ENCODE measurements around the gene SLC43A1. TPM values are rescaled to one million over a fixed set of nuclear protein-coding genes. Genes with fewer than 3 reads are reported as not detected.

SLC43A1 gene
- total RNA-seq, 1 donor from 2014 or later, result 5.6 TPM

GRCh38 chr11:57477507-57478189 lies 37.9 kb downstream of the SLC43A1 start:
- no peaks in the 10 kb centered on the region for H3K9me3 Mint-ChIP-seq (ENCODE audit: low read depth)
- DNase-seq (ENCODE audit: low spot score), result no peak
- no peak overlapping the region for H3K27ac Mint-ChIP-seq (ENCODE audit: unreplicated experiment)
- H3K36me3 Mint-ChIP-seq (ENCODE audit: low read depth), result no peaks in the 10 kb centered on the region
- no peak overlapping the region for H3K4me3 Mint-ChIP-seq (ENCODE audit: unreplicated experiment)
- H3K4me1 Mint-ChIP-seq (ENCODE audit: low read depth), result peaks cover 13% of the 10 kb centered on the region
- H3K27me3 Mint-ChIP-seq (ENCODE audit: low read depth), result peaks cover 76% of the 10 kb centered on the region
- TF ChIP-seq CTCF (IDR thresholded peaks at IDR 0.05), result no peak

- peaks cover 72% of the 10 kb centered on the region for H3K27me3 Mint-ChIP-seq (ENCODE audit: low read depth)
- DNase-seq (ENCODE audit: low spot score), result no peak
- TF ChIP-seq CTCF (IDR thresholded peaks at IDR 0.05), result peak; percentile 63
- no peaks in the 10 kb centered on the region for H3K9me3 Mint-ChIP-seq (ENCODE audit: low read depth)
- H3K27ac Mint-ChIP-seq (ENCODE audit: unreplicated experiment), result no peak overlapping the region
- H3K4me1 Mint-ChIP-seq (ENCODE audit: low read depth), result peaks cover 10% of the 10 kb centered on the region
- no peaks in the 10 kb centered on the region for H3K36me3 Mint-ChIP-seq (ENCODE audit: low read depth)
- H3K4me3 Mint-ChIP-seq (ENCODE audit: unreplicated experiment), result peak overlapping the region; percentile 67
These were observed 38.6 kb downstream of the SLC43A1 start for GRCh38 chr11:57476757-57477506.

GRCh38 chr11:57476047-57476756 lies 39.3 kb downstream of the SLC43A1 start:
- peak overlapping the region; percentile 67 for H3K4me3 Mint-ChIP-seq (ENCODE audit: unreplicated experiment)
- no peaks in the 10 kb centered on the region for H3K36me3 Mint-ChIP-seq (ENCODE audit: low read depth)
- no peak for TF ChIP-seq CTCF (IDR thresholded peaks at IDR 0.05)
- DNase-seq (ENCODE audit: low spot score), result peak; percentile 85
- H3K9me3 Mint-ChIP-seq (ENCODE audit: low read depth), result no peaks in the 10 kb centered on the region
- peaks cover 66% of the 10 kb centered on the region for H3K27me3 Mint-ChIP-seq (ENCODE audit: low read depth)
- peaks cover 10% of the 10 kb centered on the region for H3K4me1 Mint-ChIP-seq (ENCODE audit: low read depth)
- H3K27ac Mint-ChIP-seq (ENCODE audit: unreplicated experiment), result no peak overlapping the region

GRCh38 chr11:57475671-57476046 lies 39.8 kb downstream of the SLC43A1 start:
- no peak for DNase-seq (ENCODE audit: low spot score)

More at GRCh38 chr11:57475671-57476046, 39.8 kb downstream of the SLC43A1 start:
- no peaks in the 10 kb centered on the region for H3K9me3 Mint-ChIP-seq (ENCODE audit: low read depth)
- peaks cover 60% of the 10 kb centered on the region for H3K27me3 Mint-ChIP-seq (ENCODE audit: low read depth)
- no peaks in the 10 kb centered on the region for H3K36me3 Mint-ChIP-seq (ENCODE audit: low read depth)
- H3K27ac Mint-ChIP-seq (ENCODE audit: unreplicated experiment), result no peak overlapping the region
- H3K4me3 Mint-ChIP-seq (ENCODE audit: unreplicated experiment), result peak overlapping the region; percentile 57
- no peak for TF ChIP-seq CTCF (IDR thresholded peaks at IDR 0.05)
- H3K4me1 Mint-ChIP-seq (ENCODE audit: low read depth), result peaks cover 10% of the 10 kb centered on the region
